HG03108 (cell line): Measurements from ENCODE around the gene OR2T12.
"Not testable (repeated sequence)": the region's sequence is repeated elsewhere in the genome, so short reads cannot be mapped to it uniquely, and the experiment has no call there.

Experiments
- ATAC-seq: cut with Tn5 transposase; IDR thresholded peaks from one replicate; pipeline ENCODE4 v1.9.1; 2021; ENCODE audit warnings: moderate library complexity; ENCODE audit not compliant: unreplicated experiment

The OR2T12 gene, protein sequence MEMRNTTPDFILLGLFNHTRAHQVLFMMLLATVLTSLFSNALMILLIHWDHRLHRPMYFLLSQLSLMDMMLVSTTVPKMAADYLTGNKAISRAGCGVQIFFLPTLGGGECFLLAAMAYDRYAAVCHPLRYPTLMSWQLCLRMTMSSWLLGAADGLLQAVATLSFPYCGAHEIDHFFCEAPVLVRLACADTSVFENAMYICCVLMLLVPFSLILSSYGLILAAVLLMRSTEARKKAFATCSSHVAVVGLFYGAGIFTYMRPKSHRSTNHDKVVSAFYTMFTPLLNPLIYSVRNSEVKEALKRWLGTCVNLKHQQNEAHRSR

DNA sequence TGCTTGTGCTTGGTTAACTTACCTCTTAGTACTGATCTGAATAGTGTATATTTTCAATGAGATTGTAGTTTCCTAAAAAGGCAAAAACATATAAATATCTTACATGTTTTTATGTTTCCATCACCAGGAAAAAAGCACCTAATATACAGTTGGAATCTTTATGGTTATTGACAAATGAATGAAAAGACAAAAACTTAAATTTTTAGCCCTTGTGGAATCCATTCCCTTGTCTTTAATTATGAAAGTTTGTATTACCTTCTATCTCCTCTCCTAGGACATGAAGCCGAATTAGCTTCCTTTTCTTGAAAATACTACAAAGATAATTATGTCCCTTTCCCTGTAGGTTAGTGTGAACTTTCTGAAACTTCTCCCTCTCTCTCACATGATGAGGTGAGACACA lies at the start of gene OR2T12:
OR2T12 (minus strand) TSS at position 101 of the 400 bp plus-strand sequence. CDS start 7,846 bp downstream, outside the sequence.
- no peak for ATAC-seq

DNA sequence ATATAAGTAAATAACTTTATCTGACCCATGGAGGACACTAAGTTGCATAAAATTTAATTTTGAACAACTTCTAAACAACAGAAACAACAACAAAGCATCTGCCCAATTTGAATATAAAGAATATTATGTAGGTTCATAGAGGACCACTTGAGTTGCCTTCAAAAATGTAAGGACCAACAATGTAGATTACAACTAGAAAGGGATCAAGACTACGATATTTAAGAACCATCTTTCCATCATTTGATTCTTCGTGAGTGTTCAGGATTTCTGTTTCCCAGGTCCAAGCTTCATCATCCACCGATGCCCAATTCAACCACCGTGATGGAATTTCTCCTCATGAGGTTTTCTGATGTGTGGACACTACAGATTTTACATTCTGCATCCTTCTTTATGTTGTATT lies 45.3 kb upstream of the OR2T12 start, which contains the start of gene OR14C36:
OR14C36 (plus strand) TSS at position 301 of the 400 bp plus-strand sequence; CDS start at position 301, 0 bp downstream.
- no peak for ATAC-seq

DNA sequence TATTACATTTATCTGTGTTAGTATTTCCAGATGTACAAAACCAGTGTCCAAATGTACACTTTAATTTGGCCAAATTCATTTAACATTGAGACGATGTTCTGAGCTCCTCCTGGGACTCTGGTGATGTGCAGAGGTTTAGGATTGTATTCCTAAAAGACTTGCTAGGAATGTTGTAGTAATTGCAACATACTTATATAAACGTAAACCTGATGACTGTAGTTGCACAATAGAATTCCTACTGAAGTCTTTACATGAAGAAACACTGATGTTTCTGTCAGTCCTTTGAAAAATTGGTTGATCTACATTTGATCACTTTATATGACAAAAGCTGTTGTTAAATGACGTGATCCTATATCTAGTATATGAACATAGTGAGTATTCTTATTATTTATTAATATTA lies 40.2 kb upstream of the OR2T12 start:
- no peak for ATAC-seq

DNA sequence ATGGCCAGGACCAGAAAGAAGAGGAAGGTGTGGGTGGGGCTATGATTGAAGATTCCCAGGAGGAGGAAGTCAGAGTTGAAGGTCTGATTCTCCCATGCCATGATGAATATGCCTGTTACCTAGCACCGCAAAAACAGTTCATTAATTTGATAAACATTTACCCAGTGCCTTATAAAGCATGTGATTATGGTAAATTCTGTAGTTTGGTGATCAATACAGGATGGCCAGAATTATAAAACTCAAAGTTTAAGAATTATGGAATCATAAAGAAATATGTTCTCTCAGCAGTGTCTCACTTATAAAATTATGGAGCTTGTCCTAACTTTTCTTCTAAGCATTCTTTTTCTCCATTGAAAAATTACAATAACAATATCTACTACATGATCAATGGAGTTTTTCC lies 21.2 kb upstream of the OR2T12 start, which contains the start of gene OR2M7:
OR2M7 (minus strand) TSS at position 101 of the 400 bp plus-strand sequence; CDS start at position 101, 0 bp downstream.
- ATAC-seq: no peak

DNA sequence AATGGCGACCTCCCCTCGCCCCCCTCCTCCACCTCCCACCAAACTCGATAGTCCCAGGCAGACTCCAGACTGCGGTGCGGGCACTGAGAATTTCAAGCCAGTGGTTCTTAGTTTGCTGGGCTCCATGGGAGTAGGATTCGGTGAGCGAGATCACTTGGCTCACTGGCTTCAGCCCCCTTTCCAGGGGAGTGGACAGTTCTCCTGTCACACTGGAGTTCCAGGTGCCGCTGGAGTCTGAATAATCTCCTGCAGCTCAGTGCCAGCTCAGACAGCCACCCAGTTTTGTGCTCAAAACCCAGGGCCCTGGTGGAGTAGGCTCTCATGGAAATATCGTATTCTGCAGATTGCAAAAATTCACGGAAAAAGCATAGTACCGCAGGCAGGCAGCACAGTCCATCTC lies 13.6 kb upstream of the OR2T12 start:
- ATAC-seq: no peak

DNA sequence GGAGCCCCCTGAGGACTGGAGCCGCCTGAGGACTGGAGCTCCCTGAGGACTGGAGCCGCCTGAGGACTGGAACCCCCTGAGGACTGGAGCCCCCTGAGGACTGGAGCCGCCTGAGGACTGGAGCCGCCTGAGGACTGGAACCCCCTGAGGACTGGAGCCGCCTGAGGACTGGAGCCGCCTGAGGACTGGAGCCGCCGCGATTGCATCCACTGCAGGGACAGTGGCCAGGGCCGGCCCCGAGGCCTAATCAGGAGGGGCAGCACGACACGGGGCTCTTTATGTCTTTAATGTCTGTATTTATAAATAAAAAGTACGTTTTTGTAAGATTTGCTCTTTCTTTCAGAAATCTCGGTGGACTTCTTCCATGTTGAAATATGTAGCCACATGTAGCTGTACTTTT lies 3.5 kb upstream of the OR2T12 start:
- ATAC-seq: not testable (repeated sequence)

DNA sequence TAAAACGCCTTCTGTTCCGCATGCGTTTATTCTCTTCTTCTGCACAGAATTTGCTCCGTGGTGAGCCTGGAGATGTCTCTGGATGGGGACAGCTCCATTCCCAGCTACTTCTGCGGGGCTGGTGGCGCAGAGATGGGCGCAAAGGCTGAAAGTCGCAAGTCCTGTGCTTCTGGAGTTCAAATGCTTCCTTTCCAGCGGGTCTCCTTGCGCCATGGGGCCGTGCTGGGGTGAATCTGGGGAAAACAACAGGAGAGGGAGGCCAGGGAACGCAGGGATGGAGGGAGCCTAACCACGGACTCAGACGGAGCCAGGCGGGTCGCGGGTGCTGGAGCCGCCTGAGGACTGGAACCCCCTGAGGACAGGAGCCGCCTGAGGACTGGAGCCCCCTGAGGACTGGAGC lies 2.9 kb upstream of the OR2T12 start:
- no peak for ATAC-seq

DNA sequence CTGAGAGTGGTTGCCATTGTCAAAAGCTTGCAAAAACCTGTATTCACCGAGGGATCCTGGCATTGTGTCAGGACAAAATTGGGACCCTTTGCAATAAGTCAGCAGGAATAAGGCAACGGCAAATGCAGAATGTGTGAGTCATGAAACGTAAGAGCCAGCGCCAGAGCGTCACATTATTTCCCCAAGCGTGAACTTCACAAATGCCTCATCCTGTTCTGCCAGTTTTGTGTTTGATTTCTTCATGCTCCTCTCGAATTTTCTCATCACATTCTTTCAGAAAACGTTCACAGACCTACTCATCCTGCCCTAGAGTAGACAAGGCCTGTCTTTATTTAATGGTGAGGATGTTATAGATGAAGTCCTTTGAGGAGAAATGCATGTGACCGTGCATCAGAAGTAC lies 2.4 kb upstream of the OR2T12 start:
- ATAC-seq: not testable (repeated sequence)

DNA sequence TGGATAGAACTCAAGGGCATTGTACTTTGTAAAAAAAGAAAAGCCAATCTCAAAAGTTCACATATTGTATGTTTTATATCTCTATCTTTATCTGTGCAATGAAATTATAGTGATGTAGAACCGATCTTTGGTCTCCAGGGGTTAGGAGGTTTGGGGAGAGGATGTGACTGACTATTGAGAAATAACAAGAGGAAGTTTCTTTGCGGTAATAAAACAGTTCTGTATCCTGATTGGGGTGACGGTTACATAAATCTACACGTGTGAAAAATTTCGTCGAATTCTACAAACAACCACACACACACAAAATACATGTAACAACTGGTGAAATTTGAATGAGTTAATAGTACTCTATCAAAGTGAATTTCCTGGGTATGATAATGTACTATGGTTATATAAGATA lies 14.8 kb downstream of the OR2T12 start:
- no peak for ATAC-seq

DNA sequence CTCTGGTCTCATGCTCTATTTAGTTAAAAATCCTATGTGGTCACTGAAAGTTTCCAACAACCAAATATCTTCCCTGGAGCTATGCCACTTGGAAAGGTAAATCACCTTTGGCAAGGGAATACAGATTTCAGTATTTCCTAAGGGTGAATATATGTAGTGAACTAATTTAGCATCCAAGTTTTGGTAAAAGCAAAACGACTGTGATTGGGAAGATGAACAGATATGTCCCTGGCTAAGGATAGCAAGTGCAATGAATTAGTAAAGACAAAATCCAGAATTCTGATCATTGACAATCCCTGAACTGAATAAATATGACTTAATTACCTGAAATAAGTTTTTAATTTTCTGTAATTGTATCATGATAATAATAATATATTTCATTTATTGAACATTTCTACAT lies 25.3 kb downstream of the OR2T12 start, which contains the start of gene OR2T33:
OR2T33 (minus strand) TSS at position 101 of the 400 bp plus-strand sequence. CDS start 4,162 bp downstream, outside the sequence.
- no peak for ATAC-seq

DNA sequence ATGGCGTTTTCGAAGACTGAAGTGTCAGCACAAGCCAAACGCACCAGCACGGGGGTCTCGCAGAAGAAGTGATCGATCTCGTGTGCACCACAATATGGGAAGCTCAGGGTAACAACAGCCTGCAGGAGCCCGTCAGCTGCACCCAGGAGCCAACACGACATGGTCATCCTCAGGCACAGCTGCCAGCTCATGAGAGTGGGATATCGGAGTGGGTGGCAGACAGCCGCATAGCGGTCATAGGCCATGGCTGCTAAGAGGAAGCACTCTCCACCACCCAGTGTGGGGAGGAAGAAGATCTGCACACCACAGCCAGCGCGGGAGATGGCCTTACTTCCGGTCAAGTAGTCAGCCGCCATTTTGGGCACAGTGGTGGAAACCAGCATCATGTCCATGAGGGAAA lies 30.0 kb downstream of the OR2T12 start:
- not testable (repeated sequence) for ATAC-seq

DNA sequence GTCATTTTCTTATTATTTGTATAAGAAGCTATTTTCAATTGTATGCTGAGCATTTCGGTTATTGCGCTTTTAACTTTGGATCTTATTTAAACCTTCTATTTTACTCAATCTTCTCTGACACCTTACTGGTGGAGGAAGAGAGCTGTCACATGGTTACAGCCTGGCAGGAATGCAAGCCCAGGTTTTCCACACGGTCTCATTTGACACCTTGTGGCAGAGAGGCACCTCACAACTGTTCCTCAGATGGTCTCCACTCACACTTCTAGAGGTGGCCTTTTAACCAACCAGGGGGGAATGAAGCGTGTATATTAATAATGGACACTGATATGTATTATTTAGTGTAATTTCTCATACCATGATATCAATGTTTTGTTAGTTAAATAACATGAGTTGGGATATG lies 35.0 kb downstream of the OR2T12 start:
- no peak for ATAC-seq

DNA sequence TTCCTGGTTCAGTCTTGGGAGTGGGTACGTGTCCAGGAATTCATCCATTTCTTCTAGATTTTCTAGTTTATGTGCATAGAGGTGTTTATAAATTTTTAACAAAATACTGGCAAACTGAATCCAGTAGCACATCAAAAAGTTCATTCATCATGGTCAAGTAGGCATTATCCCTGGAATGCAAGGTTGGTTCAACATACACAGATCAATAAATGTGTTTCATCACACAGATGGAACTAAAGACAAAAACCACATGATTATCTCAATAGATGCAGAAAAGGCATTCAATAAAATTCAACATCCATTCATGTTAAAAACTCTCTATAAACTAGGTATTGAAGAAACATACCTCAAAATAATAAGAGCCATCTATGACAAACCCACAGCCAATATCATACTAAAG lies 43.9 kb downstream of the OR2T12 start:
- not testable (repeated sequence) for ATAC-seq

DNA sequence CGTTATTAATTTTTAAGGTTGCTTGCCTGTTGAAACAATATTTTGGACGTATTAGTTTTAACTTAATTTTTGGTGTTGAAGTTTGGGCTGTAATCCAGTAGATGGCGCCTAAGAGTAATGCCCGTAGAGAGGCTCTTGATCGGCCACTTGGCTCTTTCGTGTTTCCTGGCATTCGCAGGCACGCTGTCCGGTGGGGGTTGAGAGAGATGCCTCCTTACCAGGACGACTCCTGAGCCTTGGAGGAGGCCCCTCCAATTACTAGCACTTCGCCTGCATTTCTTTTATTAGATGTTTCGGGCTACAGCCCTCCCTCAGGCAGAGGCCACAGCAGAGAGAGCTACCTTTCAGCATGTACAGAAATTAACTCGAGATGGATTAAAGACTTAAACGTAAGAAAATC lies 60.0 kb downstream of the OR2T12 start:
- peak; percentile 82 for ATAC-seq
